HepG2 (cell line): ENCODE measurements around the gene ARHGAP22. TPM values are rescaled to one million over a fixed set of nuclear protein-coding genes. Genes with fewer than 3 reads are reported as not detected.

Source experiments
- ATAC-seq: fragments of 200-7000 bp; cut with Tn5 transposase; 3 replicates; pipeline ENCODE4 v1.9.1; 2020; ENCODE audit warnings: mild to moderate bottlenecking, moderate library complexity
- BruUV-seq: library from RNA; stranded (reverse); fragments of 400-500 nt; replicated peaks from 2 replicates; lab custom pipeline; 2021; lab: Mats Ljungman, UMichigan
- CTCF ChIA-PET: fragments of 300-600 bp; formaldehyde crosslinking; extraction: SDS; loops from one replicate; lab custom pipeline; 2021; ENCODE audit warnings: low total read pairs, inconsistent platforms, low intra/inter-chr PET ratio; lab: Yijun Ruan, JAX
- POLR2A ChIA-PET: fragments of 350-600 bp; sonication (Branson Sonifier 250); formaldehyde crosslinking; loops from one replicate; lab custom pipeline; 2020; ENCODE audit warnings: antibody characterized with exemption, inconsistent platforms; lab: Yijun Ruan, JAX
- DNase-seq: peaks from one replicate; pipeline ENCODE4 v3.0.0-alpha.2; 2015; ENCODE audit warnings: low spot score
- FAIRE-seq: peaks from 3 replicates; lab custom pipeline; 2011; peaks lifted over from hg19 to GRCh38; lab: Jason Lieb, UNC
- H2AFZ ChIP-seq: one replicate; pipeline ENCODE4 v1.6.1; 2011; ENCODE audit warnings: low read length, inconsistent platforms
- H3K27ac ChIP-seq: fragments of 300-600 bp; 3 replicates; pipeline ENCODE4 v1.8.0; 2011; ENCODE audit warnings: mixed run types, mild to moderate bottlenecking, mixed read lengths, low read length, inconsistent platforms; ENCODE audit not compliant: insufficient read depth; ENCODE audit errors: extremely low read length
- H3K27me3 ChIP-seq, 2 experiments: fragments of 200-600 bp in 1 of 2; 2 replicates in 1 of 2; 3 replicates in 1 of 2; pipeline versions ENCODE4 v1.6.0 to v1.8.0; 2011; ENCODE audit warnings: low read length in 2 of 2, mild to moderate bottlenecking in 2 of 2, moderate library complexity in 2 of 2, inconsistent platforms in 1 of 2; ENCODE audit not compliant: insufficient read depth in 2 of 2, control insufficient read depth in 1 of 2
- H3K36me3 ChIP-seq, 2 experiments: fragments of 200-600 bp in 1 of 2; replicated peaks in 1 of 2; 2 replicates in 1 of 2; 3 replicates in 1 of 2; pipeline versions ENCODE4 v1.5.1 to v1.8.0; 2011; ENCODE audit warnings: low read length in 2 of 2, inconsistent platforms in 1 of 2; ENCODE audit not compliant: insufficient read depth in 2 of 2, control insufficient read depth in 1 of 2
- H3K4me1 ChIP-seq: 2 replicates; pipeline ENCODE4 v1.5.1; 2012; ENCODE audit warnings: low read length, inconsistent platforms; ENCODE audit not compliant: insufficient read depth
- H3K4me2 ChIP-seq: 2 replicates; pipeline ENCODE4 v1.6.0; 2011; ENCODE audit warnings: low read depth, low read length, inconsistent platforms
- H3K4me3 ChIP-seq, 3 experiments: fragments of 200-600 bp in 1 of 3; sonication (generic), shearing (Covaris generic) in 1 of 3; replicated peaks in 1 of 3; 2 replicates each; pipeline ENCODE4 v1.5.1; 2011 to 2016; ENCODE audit warnings: low read length in 3 of 3, inconsistent platforms in 2 of 3, low read depth in 2 of 3, mild to moderate bottlenecking in 2 of 3, control low read depth in 1 of 3, mixed read lengths in 1 of 3; ENCODE audit not compliant: insufficient read depth in 1 of 3
- H3K79me2 ChIP-seq: one replicate; pipeline ENCODE4 v1.6.1; 2011; ENCODE audit warnings: low read length, inconsistent platforms; ENCODE audit not compliant: insufficient read depth
- H3K9ac ChIP-seq: 2 replicates; pipeline ENCODE4 v1.6.0; 2011; ENCODE audit warnings: mild to moderate bottlenecking, low read depth, low read length, inconsistent platforms; ENCODE audit not compliant: insufficient read depth
- H3K9me3 ChIP-seq: 2 replicates; pipeline ENCODE4 v1.5.1; 2012; ENCODE audit warnings: mild to moderate bottlenecking, low read length
- H4K20me1 ChIP-seq: 2 replicates; pipeline ENCODE4 v1.6.0; 2011; ENCODE audit warnings: inconsistent platforms, mild to moderate bottlenecking, low read length, moderate library complexity; ENCODE audit not compliant: insufficient read depth
- CEBPB ChIP-seq: IDR thresholded peaks from 2 replicates; pipeline ENCODE4 v1.6.1; 2011; ENCODE audit warnings: low read depth, low read length, improper control_type of control experiment, borderline replicate concordance
- ETV5 ChIP-seq: IDR thresholded peaks from 2 replicates; pipeline ENCODE4 v1.6.1; 2018; ENCODE audit warnings: missing biosample characterization, missing genetic modification reagents, inconsistent platforms, borderline replicate concordance
- SETDB1 ChIP-seq: sonication (generic); formaldehyde crosslinking; IDR thresholded peaks from 2 replicates; pipeline ENCODE4 v1.5.1; 2020; ENCODE audit warnings: missing genetic modification reagents, mild to moderate bottlenecking, borderline replicate concordance
- SIN3B ChIP-seq: fragments of 150-350 bp; IDR thresholded peaks from 2 replicates; pipeline ENCODE4 v1.6.1; 2014; ENCODE audit warnings: low read length
- SIX1 ChIP-seq: sonication (generic); formaldehyde crosslinking; IDR thresholded peaks from 2 replicates; pipeline ENCODE4 v1.4.0; 2020; ENCODE audit warnings: missing genetic modification reagents, borderline replicate concordance
- ZNF572 ChIP-seq: sonication (generic); formaldehyde crosslinking; IDR thresholded peaks from 2 replicates; pipeline ENCODE4 v1.5.1; 2020; ENCODE audit warnings: mild to moderate bottlenecking, missing genetic modification reagents
- WGBS: methylation state at CpG from one replicate; pipeline ENCODE4 v1.1.6; 2017; ENCODE audit warnings: low lambda C conversion rate; 5-methylcytosine and 5-hydroxymethylcytosine counted together
- in situ Hi-C: cut with HindIII; loops from 2 replicates; pipeline ENCODE4 v1.10.0; 2017; ENCODE audit warnings: low pct_unique_long_range_greater_than_20kb; ENCODE audit not compliant: extremely low pct_ligation_motif_present
- intact Hi-C: fragments of 100-400 bp; cut with micrococcal nuclease; formaldehyde crosslinking; loops from one replicate; pipeline ENCODE4 v1.10.0; 2022; ENCODE audit not compliant: unreplicated experiment
- polyA plus RNA-seq, 8 experiments: library from polyadenylated mRNA; depleted of rRNA in 3 of 8; stranded (reverse) in 7 of 8; unstranded in 1 of 8; fragments of >200 nt; fragmentation: Illumina TruSeq in 4 of 8; extraction: Trizol in 4 of 8; gene quantifications; 2 replicates each; pipeline versions ENCODE4 v1.2.1 to v1.2.3, GENCODE V29; 2011 to 2016; ENCODE audit warnings: low read depth in 4 of 8, missing spikeins in 1 of 8, mixed read lengths in 1 of 8; ENCODE audit not compliant: insufficient read depth in 1 of 8
- total RNA-seq, 5 experiments: library from RNA; depleted of rRNA; stranded (reverse); fragments of >200 nt; fragmentation: Illumina TruSeq; extraction: Trizol; gene quantifications; 2 replicates each; pipeline ENCODE4 v1.2.3, GENCODE V29; 2016; ENCODE audit warnings: low read depth in 1 of 5
- TF ChIP-seq, protein P1 (sequence below): IDR thresholded peaks from 2 replicates; pipeline ENCODE4 v1.6.1; 2016; ENCODE audit warnings: missing biosample characterization, missing genetic modification reagents, low read depth

The ARHGAP22 gene
- total and polyA plus RNA-seq, 2 of the 13 experiments (the other 11 are each of a cell fraction or from before 2014, with no cell fraction given): 0.08 to 0.38 TPM

- CTCF ChIA-PET: no interaction called here
- intact Hi-C loops: no loop called here
- TF ChIP-seq SIN3B (no peak), SIX1 (CRISPR knock-in tag) (no peak), ETV5 (CRISPR knock-in tag) (no peak), SETDB1 (no peak), CEBPB (peak; percentile 30; the same call in 1 of the 2 replicates)
- TF ChIP-seq, all 625 proteins: peak for 1
- no peaks in the 10 kb centered on the region for H3K4me1 ChIP-seq
- ATAC-seq: no peak
- POLR2A ChIA-PET: no interaction called here
- in situ Hi-C loops: no loop called here
- no peak overlapping the region for H3K4me2 ChIP-seq
- H2AFZ ChIP-seq: no peak overlapping the region
- no peaks in the 10 kb centered on the region for H3K27me3 ChIP-seq
- WGBS: 95% methylated on average over 4 of the region's 4 CpGs
- H3K36me3 ChIP-seq: 0 out of 5 replicates have a peak, but pooled peaks cover 0 to 4% of the 10 kb centered on the region in 2 experiments
- no peak overlapping the region for H3K27ac ChIP-seq
- no peaks in the 10 kb centered on the region for H3K79me2 ChIP-seq
- no peak for FAIRE-seq
- H3K9ac ChIP-seq: no peak overlapping the region
- BruUV-seq: no TSS peak
- no peaks in the 10 kb centered on the region for H3K9me3 ChIP-seq
- DNase-seq: no peak
- no peaks in the 10 kb centered on the region for H4K20me1 ChIP-seq
- no peak overlapping the region for H3K4me3 ChIP-seq
These were observed 200.2 kb downstream of the ARHGAP22 start for GRCh38 chr10:48404646-48405045.

DNA sequence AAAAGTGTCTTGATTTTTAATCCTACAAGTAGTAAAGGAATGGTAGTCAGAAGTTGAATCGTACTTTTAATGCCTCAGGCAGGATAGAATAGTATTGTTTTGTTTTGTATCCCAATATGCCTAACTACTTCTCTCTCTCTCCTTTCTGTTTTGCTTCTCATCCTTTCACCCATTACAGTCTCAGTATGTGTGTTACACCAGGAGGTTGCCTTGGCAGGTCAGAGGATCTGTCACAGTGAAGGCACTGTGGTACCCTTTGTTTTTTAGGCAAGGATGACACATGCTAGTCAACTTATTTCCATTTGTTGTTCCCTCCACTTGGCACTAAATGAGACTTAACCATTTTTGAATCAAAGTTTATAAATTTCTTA lies 204.0 kb downstream of the ARHGAP22 start:
- TF ChIP-seq, protein P1, sequence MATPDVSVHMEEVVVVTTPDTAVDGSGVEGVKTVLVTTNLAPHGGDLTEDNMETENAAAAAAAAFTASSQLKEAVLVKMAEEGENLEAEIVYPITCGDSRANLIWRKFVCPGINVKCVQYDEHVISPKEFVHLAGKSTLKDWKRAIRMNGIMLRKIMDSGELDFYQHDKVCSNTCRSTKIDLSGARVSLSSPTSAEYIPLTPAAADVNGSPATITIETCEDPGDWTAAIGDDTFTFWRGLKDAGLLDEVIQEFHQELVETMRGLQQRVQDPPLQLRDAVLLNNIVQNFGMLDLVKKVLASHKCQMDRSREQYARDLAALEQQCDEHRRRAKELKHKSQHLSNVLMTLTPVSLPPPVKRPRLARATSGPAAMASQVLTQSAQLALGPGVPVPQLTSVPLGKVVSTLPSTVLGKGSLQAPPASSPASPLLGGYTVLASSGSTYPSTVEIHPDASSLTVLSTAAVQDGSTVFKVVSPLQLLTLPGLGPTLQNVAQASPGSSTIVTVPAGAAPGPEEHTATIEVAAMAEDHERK: no peak
- no peak for TF ChIP-seq ZNF572
- H3K27me3 ChIP-seq: no peaks in the 10 kb centered on the region
- no peak overlapping the region for H3K4me2 ChIP-seq
- CTCF ChIA-PET: no interaction called here
- POLR2A ChIA-PET: no interaction called here
- no peak overlapping the region for H3K9ac ChIP-seq
- no peak overlapping the region for H3K27ac ChIP-seq
- no peaks in the 10 kb centered on the region for H3K36me3 ChIP-seq
- ATAC-seq (no peak), DNase-seq (no peak), FAIRE-seq (no peak)
- BruUV-seq: no TSS peak
- no peaks in the 10 kb centered on the region for H3K9me3 ChIP-seq
- 97% methylated on average over 1 of the region's 1 CpG for WGBS
- no peaks in the 10 kb centered on the region for H4K20me1 ChIP-seq
- intact Hi-C loops (no loop called here), in situ Hi-C loops (no loop called here)
- no peak overlapping the region for H2AFZ ChIP-seq
- H3K4me3 ChIP-seq: no peak overlapping the region
- H3K79me2 ChIP-seq: no peaks in the 10 kb centered on the region
- H3K4me1 ChIP-seq: no peaks in the 10 kb centered on the region
